GM03348 (cell line): ENCODE results near the gene OTC.

ENCODE experiments used
- DNase-seq: peaks from one replicate; pipeline ENCODE4 v3.0.0; 2012; ENCODE audit warnings: low spot score

Gene OTC

DNA sequence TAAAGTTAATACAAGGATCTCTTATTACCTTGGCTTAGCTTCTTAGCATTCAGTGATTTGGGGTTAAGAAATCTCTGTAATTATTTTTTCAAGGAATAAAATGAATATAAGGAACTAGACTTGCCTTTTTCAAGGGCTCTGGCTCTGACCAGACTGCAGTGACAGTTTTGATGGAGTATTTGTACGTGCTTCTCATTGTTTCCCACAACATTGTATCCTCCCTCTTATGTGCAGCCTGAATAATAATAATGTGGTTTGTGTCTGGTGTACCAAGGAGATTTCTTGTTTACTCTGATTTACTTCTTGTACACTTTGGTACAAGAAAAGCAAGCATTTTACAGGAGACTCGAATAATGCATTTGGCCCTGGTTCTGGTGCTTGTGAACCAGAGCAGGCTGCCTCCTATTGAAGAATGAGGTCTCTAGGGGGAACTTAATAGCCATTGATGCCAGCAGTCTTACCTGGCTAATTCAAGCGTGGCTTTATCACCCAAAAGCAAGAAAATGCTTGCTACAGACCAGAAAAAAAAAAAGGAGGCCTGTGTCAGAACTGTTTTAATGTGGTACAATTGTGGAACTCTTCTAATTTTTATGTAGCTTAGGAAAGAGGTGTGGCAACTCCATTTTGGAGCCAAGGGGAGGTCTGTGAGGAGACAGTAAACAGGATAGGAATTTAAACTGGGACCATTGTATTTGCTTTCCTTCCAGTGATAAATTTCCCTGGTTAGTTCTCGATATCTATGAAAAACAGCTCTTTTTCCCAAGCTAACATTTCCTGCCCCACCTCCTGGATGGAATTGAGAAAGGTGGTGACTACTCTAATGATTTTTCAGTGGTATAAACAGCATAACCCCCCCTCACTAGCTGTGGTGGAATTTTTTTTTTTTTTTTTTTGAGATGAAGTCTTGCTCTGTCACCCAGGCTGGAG, 5.6 kb downstream of the OTC start:
- no peak for DNase-seq

DNA sequence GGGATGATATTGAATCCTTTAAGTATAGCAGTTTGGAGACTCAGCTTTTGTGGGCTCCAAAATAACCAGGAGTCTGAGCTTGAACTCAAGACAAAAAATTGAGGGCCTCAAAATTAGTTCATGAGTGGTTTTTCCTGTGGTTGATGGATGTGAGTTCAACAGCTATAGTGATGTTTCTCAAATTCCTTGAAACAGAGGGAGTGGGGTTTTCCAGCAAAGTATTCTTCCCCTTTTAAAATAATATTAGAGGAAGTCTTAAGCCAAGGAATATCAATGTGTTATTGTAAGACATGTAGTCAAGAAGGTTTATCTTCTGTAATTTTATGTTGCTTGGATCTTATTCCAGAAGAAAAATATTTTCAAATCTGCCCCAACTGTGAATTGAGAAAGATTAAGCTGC, 10.6 kb downstream of the OTC start:
- no peak for DNase-seq

DNA sequence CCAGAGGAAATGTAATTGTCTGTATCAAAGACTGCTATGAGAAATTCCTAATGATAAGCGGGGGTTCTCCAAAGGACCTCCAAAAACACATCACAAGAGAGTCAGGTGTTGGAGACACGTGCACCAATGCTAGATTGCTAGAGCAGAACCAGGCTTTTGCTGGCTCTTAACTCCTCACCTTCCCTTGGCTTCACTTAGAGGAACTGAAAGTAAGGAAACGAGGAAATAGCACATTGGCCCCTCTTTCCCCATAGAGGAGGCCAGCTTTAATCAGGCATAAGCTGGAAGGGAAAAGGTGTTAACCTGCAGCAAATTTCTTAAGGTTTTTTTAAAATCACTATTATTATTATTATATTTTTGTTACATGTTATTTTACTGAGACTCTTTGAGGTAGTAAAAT, 13.6 kb downstream of the OTC start:
- DNase-seq, result no peak

GRCh38 chrX:38368774-38369173, 16.4 kb downstream of the OTC start:
- DNase-seq, result no peak

- DNase-seq, result no peak
Observed at GRCh38 chrX:38371641-38372040, 19.2 kb downstream of the OTC start.

DNA sequence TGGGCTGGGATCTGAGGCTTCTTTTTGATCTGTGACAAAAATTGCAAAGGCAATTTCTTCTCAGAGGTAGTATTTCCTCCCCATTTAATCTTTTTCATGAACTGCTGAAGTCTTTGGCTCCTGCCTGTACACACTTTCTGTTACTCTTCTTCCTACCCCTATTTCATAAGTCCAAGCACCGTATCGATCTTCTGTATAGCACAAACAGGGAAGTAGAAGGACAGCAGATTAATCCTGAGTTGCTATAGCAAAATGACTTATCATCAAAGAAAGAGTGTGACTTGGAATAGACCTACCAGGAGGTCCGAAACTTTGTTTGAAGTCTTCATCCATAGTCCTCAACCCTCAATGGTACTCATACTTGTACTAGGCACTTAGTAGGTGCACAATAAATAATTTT, 22.0 kb downstream of the OTC start:
- no peak for DNase-seq

DNA sequence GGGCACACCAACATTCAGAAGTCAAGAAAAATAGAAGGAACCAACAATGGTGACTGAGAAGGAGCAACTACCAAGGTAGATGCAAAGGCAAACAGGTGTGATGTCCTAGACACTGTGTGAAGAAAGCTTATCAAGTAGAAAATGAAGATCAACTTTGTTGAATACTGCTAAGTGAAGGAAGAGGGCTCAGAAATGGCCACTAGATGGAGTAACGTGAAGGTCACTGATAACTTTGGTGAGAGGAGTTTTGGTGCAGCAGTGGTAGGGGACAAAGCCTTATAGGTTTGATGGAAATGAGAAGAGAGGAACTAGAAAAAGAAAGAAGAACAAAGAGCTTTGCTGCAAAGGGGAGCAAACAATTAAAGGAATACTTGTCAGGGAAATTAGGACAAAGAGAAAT, 23.5 kb downstream of the OTC start:
- peak; percentile 3 for DNase-seq

GRCh38 chrX:38376747-38377146, 24.3 kb downstream of the OTC start:
- no peak for DNase-seq

DNA sequence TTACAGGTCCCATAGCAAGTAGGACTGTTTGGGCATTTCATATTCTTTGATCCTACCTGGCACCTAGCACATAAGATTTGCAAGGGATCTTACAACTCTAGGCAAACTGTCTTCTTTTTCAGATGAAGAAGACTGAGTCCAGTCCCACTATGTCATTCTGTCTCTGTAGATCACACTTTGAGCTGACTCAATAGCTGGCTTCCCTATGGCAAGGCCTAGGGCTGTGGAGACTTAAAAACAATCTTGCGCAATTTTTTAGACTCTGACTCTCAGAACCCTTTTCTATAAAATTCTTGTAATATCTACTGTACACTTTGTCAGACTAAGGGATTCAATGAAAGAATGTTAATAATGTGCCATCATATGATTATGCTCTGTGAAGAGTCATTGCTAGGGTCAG, 26.7 kb downstream of the OTC start:
- no peak for DNase-seq

GRCh38 chrX:38382663-38383062, 30.3 kb downstream of the OTC start:
- DNase-seq, result no peak

DNA sequence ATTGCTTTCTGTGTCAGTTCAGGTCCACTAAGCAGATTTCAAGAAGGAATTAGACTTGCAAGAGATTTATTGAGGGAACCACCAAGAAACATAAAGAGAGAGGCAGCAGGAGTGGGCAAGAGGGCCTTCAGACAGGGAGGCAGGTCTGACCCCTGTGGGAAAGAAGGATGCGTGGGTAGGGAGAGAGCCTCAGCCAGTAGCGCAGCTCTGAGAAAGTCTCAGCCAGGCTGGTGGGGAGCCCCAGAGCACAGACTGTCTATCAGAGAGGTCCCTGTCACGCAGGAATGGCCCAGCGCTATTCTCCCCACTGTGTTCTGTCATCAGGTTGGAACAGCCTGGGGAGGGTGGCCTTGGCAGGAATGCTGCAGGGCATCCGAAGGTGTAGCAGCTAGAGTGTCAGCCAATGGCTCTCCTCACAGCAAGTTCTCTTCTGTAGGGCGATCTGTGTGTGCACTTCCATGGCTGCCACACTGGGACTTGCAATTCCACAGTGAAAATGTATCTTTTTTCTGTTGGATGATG, 48.0 kb downstream of the OTC start:
- no peak for DNase-seq

GRCh38 chrX:38402118-38402517, 49.7 kb downstream of the OTC start:
- DNase-seq, result no peak

- no peak for DNase-seq
Observed at GRCh38 chrX:38403834-38404233, 51.4 kb downstream of the OTC start.

DNA sequence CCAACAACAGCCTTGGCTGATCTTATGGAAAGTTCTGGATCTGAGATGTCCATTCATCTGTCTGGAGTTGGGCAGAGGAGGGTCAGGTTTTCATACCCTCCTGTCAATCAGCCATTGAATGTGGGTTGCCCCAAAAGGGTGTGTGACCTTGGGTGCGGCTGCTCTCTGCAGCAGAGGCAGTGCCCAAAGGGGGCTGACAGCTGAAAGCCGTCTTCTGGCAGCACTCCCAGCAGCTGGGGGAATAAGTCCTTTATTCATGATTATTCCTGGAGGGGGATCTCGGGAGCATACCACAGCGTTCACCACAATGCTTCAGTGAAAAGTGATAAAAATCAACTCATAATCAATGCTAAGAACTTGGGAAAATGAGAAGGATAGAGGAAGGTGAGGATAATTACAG, 54.7 kb downstream of the OTC start:
- DNase-seq, result no peak

DNA sequence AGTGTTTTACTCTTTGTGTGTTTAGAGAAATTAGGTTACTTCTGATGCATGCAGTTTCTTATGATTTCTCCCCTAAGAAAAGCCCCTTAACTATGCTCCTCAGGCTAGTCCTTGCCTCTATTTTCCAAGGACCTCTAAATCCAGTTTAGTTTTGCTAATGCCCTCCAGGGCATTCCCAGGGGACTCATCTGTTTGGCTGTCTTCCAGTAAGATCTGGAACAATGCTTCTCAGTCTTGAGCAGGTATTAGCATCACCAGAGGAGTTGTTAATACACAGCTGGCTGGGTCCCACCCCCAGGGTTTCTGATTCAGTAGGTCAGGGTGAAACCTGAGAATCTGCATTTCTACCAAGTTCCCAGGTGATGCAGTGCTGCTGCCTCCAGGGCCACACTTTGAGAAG, 56.9 kb downstream of the OTC start:
- no peak for DNase-seq

DNA sequence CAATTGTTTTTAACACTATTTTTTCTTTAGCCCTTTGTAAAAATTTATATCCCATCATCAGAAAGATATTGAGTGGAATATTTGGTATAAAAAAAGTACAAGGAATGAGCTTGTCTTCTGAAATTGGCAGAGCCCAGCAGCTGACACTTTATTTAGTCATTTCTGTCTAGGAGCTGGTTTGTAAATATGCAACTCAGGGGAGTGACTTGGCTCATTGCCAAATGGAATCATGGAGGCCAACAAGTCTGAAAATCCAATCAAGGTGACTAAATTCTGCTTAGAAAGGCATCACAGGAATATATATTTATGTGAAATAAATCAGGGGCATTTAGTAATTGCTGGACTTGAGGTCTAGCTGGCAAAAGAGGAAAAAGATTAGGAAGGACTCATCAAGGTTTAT, 74.4 kb downstream of the OTC start:
- DNase-seq, result no peak

DNA sequence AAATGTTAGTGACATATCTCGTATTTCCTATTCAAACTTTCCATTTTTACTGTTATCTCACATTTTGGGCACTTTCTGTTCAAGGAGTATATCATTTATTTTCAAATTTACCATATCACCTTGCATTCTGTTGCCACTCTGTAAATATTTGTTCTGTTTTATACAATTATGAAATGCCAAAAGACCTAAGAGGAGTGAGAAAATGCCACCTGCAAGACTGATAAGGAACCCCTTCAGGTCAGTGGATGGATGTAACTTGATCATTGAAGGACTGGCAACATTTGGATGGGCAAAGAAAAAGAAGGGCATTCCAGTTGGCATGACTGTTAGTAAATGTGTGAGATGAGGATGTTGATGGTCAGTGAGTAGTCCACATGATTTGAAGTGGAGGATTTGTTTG, 79.1 kb downstream of the OTC start:
- DNase-seq, result no peak

GRCh38 chrX:38435130-38435529, 82.7 kb downstream of the OTC start:
- no peak for DNase-seq

GRCh38 chrX:38437093-38437492, 84.7 kb downstream of the OTC start:
- DNase-seq, result no peak

- DNase-seq, result no peak
Observed at GRCh38 chrX:38438321-38438720, 85.9 kb downstream of the OTC start.

GRCh38 chrX:38452603-38453002, 100.2 kb downstream of the OTC start:
- no peak for DNase-seq

GRCh38 chrX:38458071-38458470, 105.7 kb downstream of the OTC start:
- no peak for DNase-seq

GRCh38 chrX:38462257-38462656, 109.9 kb downstream of the OTC start:
- DNase-seq, result no peak

- DNase-seq, result no peak
Observed at GRCh38 chrX:38465686-38466085, 113.3 kb downstream of the OTC start.
